AG10803 (cell line): ENCODE results near the gene NEK1.
"Not testable (repeated sequence)": the region's sequence is repeated elsewhere in the genome, so short reads cannot be mapped to it uniquely, and the experiment has no call there.

ENCODE experiments used
- DNase-seq: peaks from one replicate; pipeline ENCODE4 v3.0.0; 2010; ENCODE audit warnings: low read depth
- H3K4me3 ChIP-seq: 2 replicates; pipeline ENCODE4 v1.5.1; 2011; ENCODE audit warnings: mild to moderate bottlenecking, low read length, control low read depth
- CTCF ChIP-seq: conservative IDR thresholded peaks from 2 replicates; pipeline ENCODE4 v1.5.1; 2011; ENCODE audit warnings: mild to moderate bottlenecking, low read length, control low read depth, inconsistent platforms

NEK1 gene

GRCh38 chr4:169540774-169541173 lies 71.6 kb downstream of the NEK1 start:
- H3K4me3 ChIP-seq = no peak overlapping the region
- no peak for DNase-seq
- TF ChIP-seq CTCF = no peak

GRCh38 chr4:169530048-169530447 lies 82.3 kb downstream of the NEK1 start:
- DNase-seq = no peak
- H3K4me3 ChIP-seq = no peak overlapping the region
- TF ChIP-seq CTCF = no peak

GRCh38 chr4:169523796-169524195 lies 88.6 kb downstream of the NEK1 start:
- H3K4me3 ChIP-seq = no peak overlapping the region
- no peak for TF ChIP-seq CTCF
- DNase-seq = no peak

GRCh38 chr4:169510617-169511016 lies 101.8 kb downstream of the NEK1 start:
- no peak overlapping the region for H3K4me3 ChIP-seq
- no peak for TF ChIP-seq CTCF
- no peak for DNase-seq

GRCh38 chr4:169506903-169507302 lies 105.5 kb downstream of the NEK1 start:
- H3K4me3 ChIP-seq = no peak overlapping the region
- DNase-seq = no peak
- TF ChIP-seq CTCF = no peak

GRCh38 chr4:169499907-169500306 lies 112.5 kb downstream of the NEK1 start:
- not testable (repeated sequence) for DNase-seq, H3K4me3 ChIP-seq

- H3K4me3 ChIP-seq, DNase-seq: not testable (repeated sequence)
Observed at GRCh38 chr4:169494234-169494633, 118.1 kb downstream of the NEK1 start.

GRCh38 chr4:169493164-169493524 lies 119.2 kb downstream of the NEK1 start:
- TF ChIP-seq CTCF = no peak
- no peak overlapping the region for H3K4me3 ChIP-seq
- DNase-seq = no peak
